ENCODE data around the gene SIX3. TPM values are rescaled to one million over a fixed set of nuclear protein-coding genes. Genes with fewer than 3 reads are reported as not detected.
A peak's percentile ranks its signal among the peaks of the same experiment; 100 is the strongest.

The SIX3 gene
- total and polyA plus RNA-seq, 2 of the 4 experiments (the other 2 are of a cell fraction) = not detected

- no peak overlapping the region for H4K8ac ChIP-seq (ENCODE audit: low read depth in 2 of 2, low read length in 2 of 2)
- DNase-seq = peak; percentile 73
- TF ChIP-seq POLR2A (IDR thresholded peaks at IDR 0.05; ENCODE audit: low read depth, low read length) (0 out of 2 replicates have a peak, but pooled peaks have one; percentile 33), CEBPB (IDR thresholded peaks at IDR 0.05; ENCODE audit: low read depth, low read length) (no peak), CTCF (conservative IDR thresholded peaks at IDR 0.05; ENCODE audit: low read depth, low read length) (peak; percentile 88), SMC3 (IDR thresholded peaks at IDR 0.05; ENCODE audit: low read depth, low read length) (peak; percentile 99), RFX5 (IDR thresholded peaks at IDR 0.05; ENCODE audit: low read depth, low read length) (no peak), USF2 (IDR thresholded peaks at IDR 0.05; ENCODE audit: low read depth, low read length) (no peak), CHD1 (IDR thresholded peaks at IDR 0.05; ENCODE audit: low read depth, low read length) (no peak), MAZ (IDR thresholded peaks at IDR 0.05; ENCODE audit: borderline replicate concordance, low read depth, low read length) (no peak), MAFK (IDR thresholded peaks at IDR 0.05; ENCODE audit: low read depth, low read length) (no peak), RAD21 (IDR thresholded peaks at IDR 0.05; ENCODE audit: low read length) (peak; percentile 97)
- no peak overlapping the region for H3K4me2 ChIP-seq (ENCODE audit: low read depth, low read length)
- H2BK20ac ChIP-seq (ENCODE audit: low read depth, low read length) = no peak overlapping the region
- H3K79me1 ChIP-seq (ENCODE audit: low read depth in 1 of 2, low read length in 2 of 2) = no peaks in the 10 kb centered on the region
- H2BK120ac ChIP-seq (ENCODE audit: low read depth, low read length) = no peak overlapping the region
- intact Hi-C loops (cut with micrococcal nuclease) = loop anchor here (1.0 to 10.0 kb wide), 5 partner anchors 263 to 953 kb away; no protein-coding TSS in a partner anchor
- no peak overlapping the region for H2BK15ac ChIP-seq (ENCODE audit: low read depth, low read length)
- H3K9ac ChIP-seq (ENCODE audit: low read depth, low read length) = no peak overlapping the region
- no peaks in the 10 kb centered on the region for H3K4me1 ChIP-seq (ENCODE audit: control insufficient read depth, insufficient read depth, low read length)
- H3K36me3 ChIP-seq (ENCODE audit: control insufficient read depth, insufficient read depth, low read length) = no peaks in the 10 kb centered on the region
- no peaks in the 10 kb centered on the region for H4K20me1 ChIP-seq (ENCODE audit: insufficient read depth, low read length)
- no CpG with 5 or more reads among the region's 14 CpGs for WGBS, 2 experiments (ENCODE audit: extremely low coverage in 2 of 2, insufficient read length in 1 of 2)
- POLR2A ChIA-PET (ENCODE audit: unreplicated experiment) = no interaction called here
- no peak overlapping the region for H3K4ac ChIP-seq (ENCODE audit: low read depth, low read length)
- no peak overlapping the region for H3K27ac ChIP-seq (ENCODE audit: insufficient read depth, low read length)
- no peak overlapping the region for H3K23ac ChIP-seq (ENCODE audit: low read depth, low read length)
- H2BK5ac ChIP-seq (ENCODE audit: low read depth, low read length, poor library complexity, severe bottlenecking) = no peak overlapping the region
- H3K14ac ChIP-seq (replicated peaks; ENCODE audit: low read depth, low read length) = no peak overlapping the region
- in situ Hi-C loops (cut with MboI; ENCODE audit: low sequenced_read_pairs) = no loop called here
- no peaks in the 10 kb centered on the region for H3K9me1 ChIP-seq (ENCODE audit: insufficient read depth, low read length)
- H3K27me3 ChIP-seq (ENCODE audit: control insufficient read depth, insufficient read depth, low read length) = peaks cover 28% of the 10 kb centered on the region
- ATAC-seq (ENCODE audit: low read depth) = peak; percentile 92
- H3K9me3 ChIP-seq (ENCODE audit: control insufficient read depth, insufficient read depth, low read length) = no peaks in the 10 kb centered on the region
- no peak overlapping the region for H4K5ac ChIP-seq (ENCODE audit: low read depth, low read length)
- dilution Hi-C loops (cut with HindIII; ENCODE audit: low sequenced_read_pairs, unreplicated experiment) = no loop called here
- BruUV-seq (replicated peaks) = no TSS peak
- CTCF ChIA-PET = interaction anchor here (0.7 to 2.7 kb wide), 14 partner anchors 11 to 621 kb away, joined by 3 to 27 read pairs (median 4); no protein-coding TSS in a partner anchor
- H2AK9ac ChIP-seq (replicated peaks; ENCODE audit: low read depth, low read length, poor library complexity) = no peak overlapping the region
- peak overlapping the region; percentile 19 for H2AFZ ChIP-seq (replicated peaks; ENCODE audit: low read length, poor library complexity)
- H3K4me3 ChIP-seq (ENCODE audit: insufficient read depth, low read depth, low read length) = no peak overlapping the region
- H4K91ac ChIP-seq (ENCODE audit: insufficient read depth, low read depth, low read length) = no peak overlapping the region
- H3K56ac ChIP-seq (ENCODE audit: extremely low read depth, insufficient read depth, low read length) = no peak overlapping the region
- H2AK5ac ChIP-seq (ENCODE audit: low read depth, low read length) = no peak overlapping the region
- no peak overlapping the region for H3K18ac ChIP-seq (ENCODE audit: low read depth, low read length)
Measured at GRCh38 chr2:44981714-44982108, 40.2 kb downstream of the SIX3 start.
